ENCODE results near the gene FAM98C.

The FAM98C gene

GRCh38 chr19:38425222-38425809 is 22.4 kb downstream of the FAM98C start:
- DNase-seq (ENCODE audit: low read depth in 4 of 4, low spot score in 1 of 4): no peak

DNA sequence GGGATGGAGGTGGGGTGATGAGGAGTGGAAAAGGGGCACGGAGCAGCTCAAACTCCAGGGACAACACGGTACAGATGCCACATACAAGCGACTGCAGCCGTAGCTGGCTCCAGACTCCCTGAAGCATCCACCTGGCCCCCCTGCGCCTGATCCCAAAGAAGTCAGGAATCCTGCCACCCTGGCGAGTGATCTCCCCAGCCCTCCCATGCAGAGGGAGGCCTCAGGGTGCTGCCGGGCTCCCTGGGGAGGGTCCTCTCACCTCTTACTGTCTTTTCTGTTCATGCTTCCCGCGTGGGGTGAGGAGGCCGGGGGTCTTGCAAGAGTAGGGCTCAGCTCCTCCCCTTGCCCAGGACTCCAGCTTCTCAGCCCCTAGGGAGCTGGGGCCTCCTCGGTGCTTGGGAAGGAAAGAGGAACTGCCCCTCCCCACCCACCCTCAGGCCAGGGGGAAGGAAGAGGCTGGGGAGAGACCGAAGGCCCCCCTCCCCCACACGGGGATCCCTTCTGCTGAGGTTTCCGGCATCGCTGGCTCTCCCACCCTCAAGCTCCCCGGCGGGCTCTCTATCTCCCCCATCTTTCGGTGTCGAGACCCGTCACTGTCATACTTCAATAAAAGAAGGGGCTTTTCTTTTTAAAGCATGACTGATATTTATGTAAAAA is 23.0 kb downstream of the FAM98C start, which contains the start of gene RASGRP4:
Gene RASGRP4, minus strand, starts transcription at position 410 of the 657 bp plus-strand sequence. Its CDS starts 128 bp downstream, at position 282.
- peak in 2 of 4 experiments; percentile 36 to 51 for DNase-seq (ENCODE audit: low read depth in 4 of 4, low spot score in 1 of 4)

DNA sequence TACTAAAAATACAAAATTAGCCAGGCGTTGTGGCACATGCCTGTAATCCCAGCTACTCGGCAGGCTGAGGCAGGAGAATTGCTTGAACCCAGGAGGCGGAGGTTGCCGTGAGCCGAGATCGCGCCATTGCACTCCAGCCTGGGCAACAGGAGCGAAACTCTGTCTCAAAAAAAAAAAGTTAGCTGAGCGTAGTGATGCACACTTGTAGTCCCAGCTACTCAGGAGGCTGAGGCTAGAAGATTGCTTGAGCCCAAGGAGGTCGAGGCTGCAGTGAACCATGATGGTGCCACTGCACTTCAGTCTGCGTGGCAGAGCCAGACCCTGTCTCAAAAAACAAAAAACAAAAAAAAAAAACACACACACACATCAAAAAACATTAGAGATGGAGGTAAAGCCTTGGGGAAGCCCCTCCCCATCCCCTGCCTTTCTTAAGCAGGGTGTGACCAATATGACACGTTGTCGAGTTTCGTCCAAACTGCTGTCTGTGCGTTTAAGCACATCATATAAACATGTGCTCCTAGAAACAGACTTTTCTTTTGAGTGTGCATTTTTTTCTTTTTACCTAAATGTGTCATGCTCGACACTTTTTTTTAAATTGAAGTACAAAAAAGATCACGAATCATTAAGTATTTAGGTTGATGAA is 24.3 kb downstream of the FAM98C start:
- DNase-seq (ENCODE audit: low read depth in 4 of 4, low spot score in 1 of 4): peak in 2 of 4 experiments; percentile 39 to 57

DNA sequence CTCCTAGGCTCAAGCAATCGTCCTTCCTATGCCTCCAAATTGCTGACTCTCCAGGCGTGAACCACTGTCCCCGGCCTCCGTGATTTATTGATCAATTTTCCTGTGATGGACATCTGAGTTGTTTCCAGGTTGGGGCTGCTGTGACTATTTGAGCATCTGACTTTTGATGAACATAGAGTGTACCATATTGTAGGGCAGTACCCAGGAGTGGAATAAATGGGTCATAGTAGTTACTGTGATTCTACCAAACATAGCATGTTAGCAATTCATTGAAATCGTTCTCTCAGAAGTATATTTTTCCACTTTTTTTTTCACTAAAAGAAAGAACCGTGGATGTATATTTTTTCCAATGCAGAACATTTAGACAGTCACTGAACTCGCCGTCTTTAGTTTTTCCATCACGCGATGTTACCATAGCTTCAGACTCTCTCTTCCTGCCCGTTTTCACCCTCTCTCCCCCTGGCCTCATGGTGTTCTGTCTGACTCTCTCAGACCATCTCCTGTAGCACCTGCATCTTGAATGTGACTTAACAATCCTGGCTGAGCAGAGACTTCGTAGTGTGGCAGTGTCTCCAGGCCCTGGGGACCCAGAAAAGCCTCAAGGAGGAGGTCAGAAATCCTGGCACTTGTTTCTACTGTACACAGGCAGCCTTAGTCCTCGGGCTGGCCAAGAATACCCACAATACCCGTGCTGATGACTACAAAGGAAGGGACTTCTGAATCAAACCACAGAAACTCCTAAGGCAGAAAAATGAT is 26.3 kb downstream of the FAM98C start:
- DNase-seq (ENCODE audit: low read depth in 4 of 4, low spot score in 1 of 4): peak in 1 of 4 experiments; percentile 41

DNA sequence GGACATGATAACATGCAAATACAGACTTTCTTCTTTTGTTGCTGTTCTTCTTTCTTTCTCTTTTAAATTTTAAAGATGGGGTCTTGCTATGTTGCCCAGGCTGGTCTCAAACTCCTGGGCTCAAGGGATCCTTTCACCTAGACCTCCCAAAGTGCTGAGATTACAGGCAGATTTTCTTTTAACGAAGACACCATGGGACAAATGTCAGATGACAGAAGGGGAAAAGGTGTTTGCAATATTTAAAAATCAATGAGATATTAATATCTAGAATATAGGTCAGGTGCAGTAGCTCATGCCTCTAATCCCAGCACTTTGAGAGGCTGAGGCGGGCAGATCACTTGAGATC is 26.9 kb downstream of the FAM98C start:
- no peak for DNase-seq (ENCODE audit: low read depth in 4 of 4, low spot score in 1 of 4)

DNA sequence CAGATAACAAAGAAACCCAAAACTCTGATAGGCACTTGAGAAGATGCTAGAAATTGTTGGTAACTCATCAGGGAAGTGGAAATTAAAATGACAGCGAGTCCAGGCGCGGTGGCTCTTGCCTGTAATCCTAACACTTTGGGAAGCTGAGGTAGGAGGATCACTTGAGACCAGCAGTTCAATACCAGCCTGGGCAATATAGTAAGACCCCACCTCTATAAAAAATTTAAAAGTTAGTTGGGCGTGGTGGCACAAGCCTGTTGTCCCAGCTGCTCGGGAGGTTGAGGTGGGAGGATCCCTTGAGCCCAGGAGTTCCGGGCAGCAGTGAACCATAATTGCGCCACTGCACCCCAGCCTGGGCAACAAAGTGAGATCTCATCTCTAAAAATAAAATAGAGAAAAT is 28.0 kb downstream of the FAM98C start:
- DNase-seq (ENCODE audit: low read depth in 4 of 4, low spot score in 1 of 4): no peak

DNA sequence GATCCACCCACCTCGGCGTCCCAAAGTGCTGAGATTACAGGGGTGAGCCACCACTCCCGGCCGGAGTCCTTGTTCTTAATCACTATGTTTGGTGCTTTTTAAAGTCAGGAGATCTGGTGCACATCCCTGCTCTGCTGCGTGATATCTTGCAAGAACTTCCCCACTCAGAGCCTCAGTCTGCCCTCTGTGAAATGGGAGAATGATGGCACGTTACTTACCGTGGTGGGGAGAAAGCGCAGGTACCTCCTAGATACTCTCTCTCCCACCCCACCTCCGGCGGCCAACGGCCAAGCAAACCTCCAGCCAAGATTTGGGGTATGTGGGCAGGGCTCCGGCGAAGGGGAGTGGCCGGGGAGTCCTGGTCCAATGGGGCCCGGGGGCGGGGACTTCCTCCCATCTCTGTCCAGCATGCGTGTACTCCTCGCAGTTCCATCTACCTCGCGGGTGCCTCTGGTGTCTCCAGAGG is 30.4 kb downstream of the FAM98C start, which contains the start of gene RYR1:
Gene RYR1, plus strand, starts transcription at position 424 of the 466 bp plus-strand sequence. CDS start 139 bp downstream, outside the sequence.
- DNase-seq (ENCODE audit: low read depth in 4 of 4, low spot score in 1 of 4): peak in 2 of 4 experiments; percentile 37 to 60

GRCh38 chr19:38434549-38435051 is 31.7 kb downstream of the FAM98C start:
- DNase-seq (ENCODE audit: low read depth in 4 of 4, low spot score in 1 of 4): no peak

DNA sequence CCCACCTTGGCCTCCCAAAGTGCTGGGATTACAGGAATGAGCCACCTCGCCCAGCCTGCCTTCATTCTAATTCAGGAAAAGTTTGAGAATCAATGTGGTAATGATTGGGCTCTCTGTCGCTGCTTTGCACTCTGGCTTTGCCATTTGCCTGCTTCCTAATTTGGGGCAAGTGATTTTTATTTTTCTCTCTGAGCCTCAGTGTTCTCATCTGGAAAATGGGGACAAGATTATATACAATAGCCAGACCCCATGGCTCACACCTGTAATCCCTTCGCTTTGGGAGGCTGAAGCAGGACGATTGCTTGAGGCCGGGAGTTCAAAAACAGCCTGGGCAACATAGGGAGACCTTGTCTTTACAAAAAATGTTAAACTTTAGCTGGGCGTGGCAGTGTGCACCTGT is 34.4 kb downstream of the FAM98C start:
- DNase-seq (ENCODE audit: low read depth in 4 of 4, low spot score in 1 of 4): no peak

DNA sequence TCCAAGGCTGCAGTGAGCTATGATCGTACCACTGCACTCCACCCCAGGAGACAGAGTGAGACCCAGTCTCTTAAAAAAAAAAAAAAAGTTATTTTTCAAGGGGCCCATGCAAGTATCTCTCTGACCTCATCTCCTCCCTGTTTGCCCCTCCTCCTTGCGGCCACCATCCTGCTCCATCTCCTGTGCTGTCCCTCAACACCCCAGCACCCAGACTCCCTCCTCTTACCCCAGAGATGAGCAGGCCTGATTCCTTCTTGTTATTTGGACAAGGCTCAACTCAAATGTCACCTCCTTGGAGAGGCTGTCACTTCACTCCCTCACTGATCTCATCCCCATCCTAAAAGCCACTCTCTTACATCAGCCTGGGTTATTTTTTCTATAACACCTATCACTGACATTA is 35.0 kb downstream of the FAM98C start:
- DNase-seq (ENCODE audit: low read depth in 4 of 4, low spot score in 1 of 4): no peak

DNA sequence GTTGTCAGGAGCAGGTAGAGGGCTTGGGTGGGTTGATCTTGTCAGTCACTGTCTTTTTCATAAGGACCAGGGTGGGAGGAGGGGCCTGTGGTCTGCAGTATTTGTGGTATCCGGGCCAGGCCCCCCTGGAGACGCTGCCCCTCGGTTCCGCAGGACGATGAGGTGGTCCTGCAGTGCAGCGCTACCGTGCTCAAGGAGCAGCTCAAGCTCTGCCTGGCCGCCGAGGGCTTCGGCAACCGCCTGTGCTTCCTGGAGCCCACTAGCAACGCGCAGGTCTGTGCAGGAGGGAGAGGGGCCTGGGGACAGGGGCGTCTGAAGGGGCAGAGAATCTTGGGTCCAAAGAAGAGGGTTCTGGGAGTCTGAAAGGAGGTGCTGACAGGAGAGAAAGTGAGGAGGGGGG is 37.7 kb downstream of the FAM98C start:
- DNase-seq (ENCODE audit: low read depth in 4 of 4, low spot score in 1 of 4): no peak

- no peak for DNase-seq (ENCODE audit: low read depth in 4 of 4, low spot score in 1 of 4)
These were observed 38.9 kb downstream of the FAM98C start for GRCh38 chr19:38441657-38442348.

DNA sequence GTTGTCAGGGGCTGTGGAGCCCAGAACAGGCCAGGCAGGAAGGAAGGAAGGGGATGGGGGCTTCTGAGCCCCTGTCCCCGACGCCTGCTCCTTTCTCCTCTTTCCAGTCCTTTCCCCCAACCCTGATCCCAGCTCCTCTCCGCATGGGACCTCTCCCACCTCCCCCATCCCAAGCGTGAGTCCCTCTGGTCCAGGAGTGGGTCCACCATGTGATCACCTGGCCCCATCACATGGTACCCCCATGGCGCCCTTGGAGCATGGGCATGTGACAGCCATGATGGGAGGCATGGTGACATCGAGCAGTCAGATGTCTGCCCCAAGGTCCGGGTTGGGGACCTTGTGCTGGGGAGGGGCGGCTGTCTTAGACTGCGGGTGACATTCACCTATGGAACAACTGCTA is 39.8 kb downstream of the FAM98C start:
- no peak for DNase-seq (ENCODE audit: low read depth in 4 of 4, low spot score in 1 of 4)

DNA sequence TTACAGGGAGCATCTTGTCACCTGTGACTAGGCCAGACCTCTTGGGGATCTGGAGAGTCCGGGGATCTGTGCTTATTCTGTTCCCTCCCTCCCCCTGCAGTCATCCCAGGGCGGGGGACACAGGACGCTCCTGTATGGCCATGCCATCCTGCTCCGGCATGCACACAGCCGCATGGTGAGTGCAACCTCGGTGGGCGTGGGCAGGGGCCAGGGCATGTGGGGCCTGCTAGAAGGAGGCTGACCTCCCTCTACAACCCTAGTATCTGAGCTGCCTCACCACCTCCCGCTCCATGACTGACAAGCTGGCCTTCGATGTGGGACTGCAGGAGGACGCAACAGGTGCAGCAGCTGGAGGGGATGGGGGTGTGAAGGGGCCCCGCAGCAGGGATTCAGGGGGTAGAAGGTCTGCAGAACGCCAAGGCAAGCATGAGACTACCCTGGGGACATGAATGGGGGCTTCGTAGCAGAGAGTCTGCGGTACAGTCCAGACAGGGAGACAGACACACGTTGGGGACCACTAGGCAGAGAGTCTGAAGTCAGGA is 40.6 kb downstream of the FAM98C start:
- no peak for DNase-seq (ENCODE audit: low read depth in 4 of 4, low spot score in 1 of 4)

DNA sequence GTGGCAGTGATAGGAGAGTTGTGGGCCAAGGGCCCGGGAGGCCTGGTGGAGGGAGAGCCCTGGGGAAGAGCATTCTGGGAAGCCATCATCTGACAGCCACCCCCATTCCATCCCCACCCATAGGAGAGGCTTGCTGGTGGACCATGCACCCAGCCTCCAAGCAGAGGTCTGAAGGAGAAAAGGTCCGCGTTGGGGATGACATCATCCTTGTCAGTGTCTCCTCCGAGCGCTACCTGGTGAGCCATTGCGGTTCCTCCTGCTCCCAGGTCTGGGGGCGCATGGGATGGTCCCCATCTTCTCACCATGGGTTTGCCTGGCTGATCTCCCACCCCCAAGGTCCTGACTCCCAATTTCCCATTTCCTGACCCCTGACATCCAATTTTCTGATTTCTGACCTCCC is 41.1 kb downstream of the FAM98C start:
- no peak for DNase-seq (ENCODE audit: low read depth in 4 of 4, low spot score in 1 of 4)

DNA sequence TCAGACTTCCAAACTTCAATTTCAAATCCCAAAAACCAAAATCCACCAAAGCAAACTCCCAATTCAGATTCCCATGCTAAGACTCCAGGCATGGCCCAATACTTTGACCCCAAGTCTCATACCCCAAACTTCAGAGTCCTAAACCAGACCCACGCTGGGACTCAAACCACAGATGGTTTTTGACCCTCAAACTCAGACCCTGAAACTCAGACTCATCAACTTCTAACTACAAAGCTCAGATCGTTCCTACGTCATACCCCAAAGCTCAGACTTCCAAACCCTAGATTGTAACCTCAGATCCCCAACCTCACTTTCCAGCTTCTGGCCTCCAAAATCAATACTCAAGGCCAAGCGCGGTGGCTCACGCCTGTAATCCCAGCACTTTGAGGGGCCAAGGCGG is 42.5 kb downstream of the FAM98C start:
- DNase-seq (ENCODE audit: low read depth in 4 of 4, low spot score in 1 of 4): no peak

GRCh38 chr19:38448225-38448624 is 45.3 kb downstream of the FAM98C start:
- no peak for DNase-seq (ENCODE audit: low read depth in 4 of 4, low spot score in 1 of 4)

- no peak for DNase-seq (ENCODE audit: low read depth in 4 of 4, low spot score in 1 of 4)
These were observed 46.6 kb downstream of the FAM98C start for GRCh38 chr19:38449518-38449917.

GRCh38 chr19:38451036-38451435 is 48.1 kb downstream of the FAM98C start:
- DNase-seq (ENCODE audit: low read depth in 4 of 4, low spot score in 1 of 4): no peak

GRCh38 chr19:38451629-38452028 is 48.7 kb downstream of the FAM98C start:
- no peak for DNase-seq (ENCODE audit: low read depth in 4 of 4, low spot score in 1 of 4)
